HepG2 (cell line): ENCODE data around the gene ZCCHC7. TPM values are rescaled to one million over a fixed set of nuclear protein-coding genes. Genes with fewer than 3 reads are reported as not detected.

Experiments used
- ATAC-seq: fragments of 200-7000 bp; cut with Tn5 transposase; 3 replicates; pipeline ENCODE4 v1.9.1; 2020; ENCODE audit warnings: mild to moderate bottlenecking, moderate library complexity
- BruUV-seq: library from RNA; stranded (reverse); fragments of 400-500 nt; replicated peaks from 2 replicates; lab custom pipeline; 2021; lab: Mats Ljungman, UMichigan
- CTCF ChIA-PET: fragments of 300-600 bp; formaldehyde crosslinking; extraction: SDS; loops from one replicate; lab custom pipeline; 2021; ENCODE audit warnings: low total read pairs, inconsistent platforms, low intra/inter-chr PET ratio; lab: Yijun Ruan, JAX
- POLR2A ChIA-PET: fragments of 350-600 bp; sonication (Branson Sonifier 250); formaldehyde crosslinking; loops from one replicate; lab custom pipeline; 2020; ENCODE audit warnings: antibody characterized with exemption, inconsistent platforms; lab: Yijun Ruan, JAX
- DNase-seq: peaks from one replicate; pipeline ENCODE4 v3.0.0-alpha.2; 2015; ENCODE audit warnings: low spot score
- FAIRE-seq: peaks from 3 replicates; lab custom pipeline; 2011; peaks lifted over from hg19 to GRCh38; lab: Jason Lieb, UNC
- H2AFZ ChIP-seq: one replicate; pipeline ENCODE4 v1.6.1; 2011; ENCODE audit warnings: low read length, inconsistent platforms
- H3K27ac ChIP-seq: fragments of 300-600 bp; 3 replicates; pipeline ENCODE4 v1.8.0; 2011; ENCODE audit warnings: mixed run types, mild to moderate bottlenecking, mixed read lengths, low read length, inconsistent platforms; ENCODE audit not compliant: insufficient read depth; ENCODE audit errors: extremely low read length
- H3K27me3 ChIP-seq, 2 experiments: fragments of 200-600 bp in 1 of 2; 2 replicates in 1 of 2; 3 replicates in 1 of 2; pipeline versions ENCODE4 v1.6.0 to v1.8.0; 2011; ENCODE audit warnings: low read length in 2 of 2, mild to moderate bottlenecking in 2 of 2, moderate library complexity in 2 of 2, inconsistent platforms in 1 of 2; ENCODE audit not compliant: insufficient read depth in 2 of 2, control insufficient read depth in 1 of 2
- H3K36me3 ChIP-seq, 2 experiments: fragments of 200-600 bp in 1 of 2; replicated peaks in 1 of 2; 2 replicates in 1 of 2; 3 replicates in 1 of 2; pipeline versions ENCODE4 v1.5.1 to v1.8.0; 2011; ENCODE audit warnings: low read length in 2 of 2, inconsistent platforms in 1 of 2; ENCODE audit not compliant: insufficient read depth in 2 of 2, control insufficient read depth in 1 of 2
- H3K4me1 ChIP-seq: 2 replicates; pipeline ENCODE4 v1.5.1; 2012; ENCODE audit warnings: low read length, inconsistent platforms; ENCODE audit not compliant: insufficient read depth
- H3K4me2 ChIP-seq: 2 replicates; pipeline ENCODE4 v1.6.0; 2011; ENCODE audit warnings: low read depth, low read length, inconsistent platforms
- H3K4me3 ChIP-seq, 3 experiments: fragments of 200-600 bp in 1 of 3; sonication (generic), shearing (Covaris generic) in 1 of 3; replicated peaks in 1 of 3; 2 replicates each; pipeline ENCODE4 v1.5.1; 2011 to 2016; ENCODE audit warnings: low read length in 3 of 3, inconsistent platforms in 2 of 3, low read depth in 2 of 3, mild to moderate bottlenecking in 2 of 3, control low read depth in 1 of 3, mixed read lengths in 1 of 3; ENCODE audit not compliant: insufficient read depth in 1 of 3
- H3K79me2 ChIP-seq: one replicate; pipeline ENCODE4 v1.6.1; 2011; ENCODE audit warnings: low read length, inconsistent platforms; ENCODE audit not compliant: insufficient read depth
- H3K9ac ChIP-seq: 2 replicates; pipeline ENCODE4 v1.6.0; 2011; ENCODE audit warnings: mild to moderate bottlenecking, low read depth, low read length, inconsistent platforms; ENCODE audit not compliant: insufficient read depth
- H3K9me3 ChIP-seq: 2 replicates; pipeline ENCODE4 v1.5.1; 2012; ENCODE audit warnings: mild to moderate bottlenecking, low read length
- H4K20me1 ChIP-seq: 2 replicates; pipeline ENCODE4 v1.6.0; 2011; ENCODE audit warnings: inconsistent platforms, mild to moderate bottlenecking, low read length, moderate library complexity; ENCODE audit not compliant: insufficient read depth
- HOXD1 ChIP-seq: sonication (generic); formaldehyde crosslinking; IDR thresholded peaks from 2 replicates; pipeline ENCODE4 v1.5.0; 2020; ENCODE audit warnings: missing genetic modification reagents
- LCORL ChIP-seq, 2 experiments: fragments of 450-650 bp in 1 of 2; sonication (generic) in 1 of 2; formaldehyde crosslinking in 1 of 2; IDR thresholded peaks; 2 replicates each; pipeline versions ENCODE4 v1.5.0 to v1.6.1; 2017 to 2020; ENCODE audit warnings: antibody characterized with exemption in 1 of 2, missing genetic modification reagents in 1 of 2
- PHF20 ChIP-seq: sonication (generic); formaldehyde crosslinking; IDR thresholded peaks from 2 replicates; pipeline ENCODE4 v1.5.0; 2020; ENCODE audit warnings: mild to moderate bottlenecking, missing genetic modification reagents
- POGZ ChIP-seq: sonication (generic); formaldehyde crosslinking; IDR thresholded peaks from 2 replicates; pipeline ENCODE4 v1.4.0; 2020; ENCODE audit warnings: mild to moderate bottlenecking, missing genetic modification reagents
- POLR2A ChIP-seq, 2 experiments: IDR thresholded peaks; 2 replicates each; pipeline ENCODE4 v1.6.1; 2011; ENCODE audit warnings: low read depth in 2 of 2, low read length in 2 of 2, mild to moderate bottlenecking in 1 of 2, moderate library complexity in 1 of 2; ENCODE audit not compliant: insufficient read depth in 1 of 2
- STAT5B ChIP-seq: sonication (generic); formaldehyde crosslinking; IDR thresholded peaks from 2 replicates; pipeline ENCODE4 v1.4.0; 2020; ENCODE audit warnings: missing genetic modification reagents
- WIZ ChIP-seq: sonication (generic); formaldehyde crosslinking; IDR thresholded peaks from 2 replicates; pipeline ENCODE4 v1.5.1; 2020; ENCODE audit warnings: mild to moderate bottlenecking, missing genetic modification reagents
- ZNF33B ChIP-seq: sonication (generic); formaldehyde crosslinking; IDR thresholded peaks from 2 replicates; pipeline ENCODE4 v1.5.1; 2020; ENCODE audit warnings: mild to moderate bottlenecking, missing genetic modification reagents
- ZNF350 ChIP-seq: sonication (generic); formaldehyde crosslinking; IDR thresholded peaks from 2 replicates; pipeline ENCODE4 v1.4.0; 2020; ENCODE audit warnings: mild to moderate bottlenecking, low read depth, missing genetic modification reagents, borderline replicate concordance
- ZNF766 ChIP-seq: sonication (generic); formaldehyde crosslinking; IDR thresholded peaks from 2 replicates; pipeline ENCODE4 v1.5.0; 2020; ENCODE audit warnings: missing genetic modification reagents, borderline replicate concordance
- WGBS: methylation state at CpG from one replicate; pipeline ENCODE4 v1.1.6; 2017; ENCODE audit warnings: low lambda C conversion rate; 5-methylcytosine and 5-hydroxymethylcytosine counted together
- in situ Hi-C: cut with HindIII; loops from 2 replicates; pipeline ENCODE4 v1.10.0; 2017; ENCODE audit warnings: low pct_unique_long_range_greater_than_20kb; ENCODE audit not compliant: extremely low pct_ligation_motif_present
- intact Hi-C: fragments of 100-400 bp; cut with micrococcal nuclease; formaldehyde crosslinking; loops from one replicate; pipeline ENCODE4 v1.10.0; 2022; ENCODE audit not compliant: unreplicated experiment
- polyA plus RNA-seq, 8 experiments: library from polyadenylated mRNA; depleted of rRNA in 3 of 8; stranded (reverse) in 7 of 8; unstranded in 1 of 8; fragments of >200 nt; fragmentation: Illumina TruSeq in 4 of 8; extraction: Trizol in 4 of 8; gene quantifications; 2 replicates each; pipeline versions ENCODE4 v1.2.1 to v1.2.3, GENCODE V29; 2011 to 2016; ENCODE audit warnings: low read depth in 4 of 8, missing spikeins in 1 of 8, mixed read lengths in 1 of 8; ENCODE audit not compliant: insufficient read depth in 1 of 8
- total RNA-seq, 5 experiments: library from RNA; depleted of rRNA; stranded (reverse); fragments of >200 nt; fragmentation: Illumina TruSeq; extraction: Trizol; gene quantifications; 2 replicates each; pipeline ENCODE4 v1.2.3, GENCODE V29; 2016; ENCODE audit warnings: low read depth in 1 of 5
- TF ChIP-seq, protein P1 (sequence below): sonication (generic); formaldehyde crosslinking; IDR thresholded peaks from 2 replicates; pipeline ENCODE4 v1.5.1; 2020; ENCODE audit warnings: missing genetic modification reagents, mild to moderate bottlenecking, borderline replicate concordance
- TF ChIP-seq, protein P2 (sequence below): IDR thresholded peaks from 2 replicates; pipeline ENCODE4 v1.6.1; 2018; ENCODE audit warnings: missing genetic modification reagents
- TF ChIP-seq, protein P3 (sequence below): sonication (generic); formaldehyde crosslinking; IDR thresholded peaks from 2 replicates; pipeline ENCODE4 v1.4.0; 2020; ENCODE audit warnings: mild to moderate bottlenecking, missing genetic modification reagents, borderline replicate concordance
- TF ChIP-seq, protein P4 (sequence below): sonication (generic); formaldehyde crosslinking; IDR thresholded peaks from 2 replicates; pipeline ENCODE4 v1.8.0; 2022; ENCODE audit warnings: mild to moderate bottlenecking, missing genetic modification reagents
- TF ChIP-seq, protein P5 (sequence below): sonication (generic); formaldehyde crosslinking; IDR thresholded peaks from 2 replicates; pipeline ENCODE4 v1.4.0; 2020; ENCODE audit warnings: missing genetic modification reagents

Gene ZCCHC7
- total and polyA plus RNA-seq, 2 of the 13 experiments (the other 11 are each of a cell fraction or from before 2014, with no cell fraction given): 13.6 to 19.3 TPM

DNA sequence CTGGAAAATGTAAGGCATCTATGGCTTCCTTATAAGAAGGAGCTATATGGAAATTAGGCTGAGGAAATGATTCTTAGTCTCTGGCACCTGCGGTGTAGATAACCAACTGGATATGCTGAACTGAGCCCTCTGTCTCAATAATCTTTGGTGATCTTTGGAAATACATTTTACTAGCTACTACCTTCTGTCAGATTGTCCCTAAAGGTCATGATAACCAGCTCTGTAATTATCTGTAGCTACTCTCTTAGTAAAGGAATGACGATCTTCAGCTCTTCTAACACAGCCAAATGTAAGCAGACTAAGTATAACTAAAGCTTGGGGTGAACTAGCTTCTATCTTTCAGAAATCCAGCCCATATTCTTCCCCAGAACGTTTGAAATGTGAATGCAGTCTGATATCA lies 177.2 kb downstream of the ZCCHC7 start:
- ChIA-PET POLR2A (no interaction called here), CTCF (no interaction called here)
- Histone ChIP-seq H3K79me2 (no peaks in the 10 kb centered on the region), H3K9ac (no peak overlapping the region), H3K27ac (no peak overlapping the region), H3K4me2 (no peak overlapping the region), H3K36me3 (no peaks in the 10 kb centered on the region), H4K20me1 (no peaks in the 10 kb centered on the region), H2AFZ (no peak overlapping the region), H3K4me1 (no peaks in the 10 kb centered on the region), H3K27me3 (no peaks in the 10 kb centered on the region), H3K4me3 (no peak overlapping the region), H3K9me3 (no peaks in the 10 kb centered on the region)
- intact Hi-C loops: no loop called here
- WGBS: 75% methylated on average over 3 of the region's 3 CpGs
- ATAC-seq (no peak), DNase-seq (no peak), FAIRE-seq (no peak)
- BruUV-seq: no TSS peak
- no peak for TF ChIP-seq ZNF33B (CRISPR knock-in tag)
- TF ChIP-seq STAT5B (CRISPR knock-in tag): no peak
- no peak for TF ChIP-seq ZNF350
- no peak for TF ChIP-seq POLR2A (IDR thresholded peaks at IDR 0.05; ENCODE audit: insufficient read depth in 1 of 2, low read depth in 2 of 2, low read length in 2 of 2)
- TF ChIP-seq, protein P1, sequence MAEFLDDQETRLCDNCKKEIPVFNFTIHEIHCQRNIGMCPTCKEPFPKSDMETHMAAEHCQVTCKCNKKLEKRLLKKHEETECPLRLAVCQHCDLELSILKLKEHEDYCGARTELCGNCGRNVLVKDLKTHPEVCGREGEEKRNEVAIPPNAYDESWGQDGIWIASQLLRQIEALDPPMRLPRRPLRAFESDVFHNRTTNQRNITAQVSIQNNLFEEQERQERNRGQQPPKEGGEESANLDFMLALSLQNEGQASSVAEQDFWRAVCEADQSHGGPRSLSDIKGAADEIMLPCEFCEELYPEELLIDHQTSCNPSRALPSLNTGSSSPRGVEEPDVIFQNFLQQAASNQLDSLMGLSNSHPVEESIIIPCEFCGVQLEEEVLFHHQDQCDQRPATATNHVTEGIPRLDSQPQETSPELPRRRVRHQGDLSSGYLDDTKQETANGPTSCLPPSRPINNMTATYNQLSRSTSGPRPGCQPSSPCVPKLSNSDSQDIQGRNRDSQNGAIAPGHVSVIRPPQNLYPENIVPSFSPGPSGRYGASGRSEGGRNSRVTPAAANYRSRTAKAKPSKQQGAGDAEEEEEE (CRISPR knock-in tag): no peak
- no peak for TF ChIP-seq WIZ (CRISPR knock-in tag)
- no peak for TF ChIP-seq HOXD1
- TF ChIP-seq POGZ (CRISPR knock-in tag): no peak
- TF ChIP-seq, protein P2, sequence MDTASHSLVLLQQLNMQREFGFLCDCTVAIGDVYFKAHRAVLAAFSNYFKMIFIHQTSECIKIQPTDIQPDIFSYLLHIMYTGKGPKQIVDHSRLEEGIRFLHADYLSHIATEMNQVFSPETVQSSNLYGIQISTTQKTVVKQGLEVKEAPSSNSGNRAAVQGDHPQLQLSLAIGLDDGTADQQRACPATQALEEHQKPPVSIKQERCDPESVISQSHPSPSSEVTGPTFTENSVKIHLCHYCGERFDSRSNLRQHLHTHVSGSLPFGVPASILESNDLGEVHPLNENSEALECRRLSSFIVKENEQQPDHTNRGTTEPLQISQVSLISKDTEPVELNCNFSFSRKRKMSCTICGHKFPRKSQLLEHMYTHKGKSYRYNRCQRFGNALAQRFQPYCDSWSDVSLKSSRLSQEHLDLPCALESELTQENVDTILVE: no peak
- TF ChIP-seq, protein P3, sequence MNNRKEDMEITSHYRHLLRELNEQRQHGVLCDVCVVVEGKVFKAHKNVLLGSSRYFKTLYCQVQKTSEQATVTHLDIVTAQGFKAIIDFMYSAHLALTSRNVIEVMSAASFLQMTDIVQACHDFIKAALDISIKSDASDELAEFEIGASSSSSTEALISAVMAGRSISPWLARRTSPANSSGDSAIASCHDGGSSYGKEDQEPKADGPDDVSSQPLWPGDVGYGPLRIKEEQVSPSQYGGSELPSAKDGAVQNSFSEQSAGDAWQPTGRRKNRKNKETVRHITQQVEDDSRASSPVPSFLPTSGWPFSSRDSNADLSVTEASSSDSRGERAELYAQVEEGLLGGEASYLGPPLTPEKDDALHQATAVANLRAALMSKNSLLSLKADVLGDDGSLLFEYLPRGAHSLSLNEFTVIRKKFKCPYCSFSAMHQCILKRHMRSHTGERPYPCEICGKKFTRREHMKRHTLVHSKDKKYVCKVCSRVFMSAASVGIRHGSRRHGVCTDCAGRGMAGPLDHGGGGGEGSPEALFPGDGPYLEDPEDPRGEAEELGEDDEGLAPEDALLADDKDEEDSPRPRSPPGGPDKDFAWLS: no peak
- TF ChIP-seq, protein P4, sequence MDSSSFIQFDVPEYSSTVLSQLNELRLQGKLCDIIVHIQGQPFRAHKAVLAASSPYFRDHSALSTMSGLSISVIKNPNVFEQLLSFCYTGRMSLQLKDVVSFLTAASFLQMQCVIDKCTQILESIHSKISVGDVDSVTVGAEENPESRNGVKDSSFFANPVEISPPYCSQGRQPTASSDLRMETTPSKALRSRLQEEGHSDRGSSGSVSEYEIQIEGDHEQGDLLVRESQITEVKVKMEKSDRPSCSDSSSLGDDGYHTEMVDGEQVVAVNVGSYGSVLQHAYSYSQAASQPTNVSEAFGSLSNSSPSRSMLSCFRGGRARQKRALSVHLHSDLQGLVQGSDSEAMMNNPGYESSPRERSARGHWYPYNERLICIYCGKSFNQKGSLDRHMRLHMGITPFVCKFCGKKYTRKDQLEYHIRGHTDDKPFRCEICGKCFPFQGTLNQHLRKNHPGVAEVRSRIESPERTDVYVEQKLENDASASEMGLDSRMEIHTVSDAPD (CRISPR knock-in tag): no peak
- no peak for TF ChIP-seq PHF20 (CRISPR knock-in tag)
- no peak for TF ChIP-seq LCORL (IDR thresholded peaks at IDR 0.05)
- TF ChIP-seq LCORL (CRISPR knock-in tag; IDR thresholded peaks at IDR 0.05): no peak
- no peak for TF ChIP-seq ZNF766 (CRISPR knock-in tag)
- TF ChIP-seq, protein P5, sequence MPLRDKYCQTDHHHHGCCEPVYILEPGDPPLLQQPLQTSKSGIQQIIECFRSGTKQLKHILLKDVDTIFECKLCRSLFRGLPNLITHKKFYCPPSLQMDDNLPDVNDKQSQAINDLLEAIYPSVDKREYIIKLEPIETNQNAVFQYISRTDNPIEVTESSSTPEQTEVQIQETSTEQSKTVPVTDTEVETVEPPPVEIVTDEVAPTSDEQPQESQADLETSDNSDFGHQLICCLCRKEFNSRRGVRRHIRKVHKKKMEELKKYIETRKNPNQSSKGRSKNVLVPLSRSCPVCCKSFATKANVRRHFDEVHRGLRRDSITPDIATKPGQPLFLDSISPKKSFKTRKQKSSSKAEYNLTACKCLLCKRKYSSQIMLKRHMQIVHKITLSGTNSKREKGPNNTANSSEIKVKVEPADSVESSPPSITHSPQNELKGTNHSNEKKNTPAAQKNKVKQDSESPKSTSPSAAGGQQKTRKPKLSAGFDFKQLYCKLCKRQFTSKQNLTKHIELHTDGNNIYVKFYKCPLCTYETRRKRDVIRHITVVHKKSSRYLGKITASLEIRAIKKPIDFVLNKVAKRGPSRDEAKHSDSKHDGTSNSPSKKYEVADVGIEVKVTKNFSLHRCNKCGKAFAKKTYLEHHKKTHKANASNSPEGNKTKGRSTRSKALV (CRISPR knock-in tag): no peak
- in situ Hi-C loops: no loop called here
